ENCODE data around the gene LTBR. TPM values are rescaled to one million over a fixed set of nuclear protein-coding genes. Genes with fewer than 3 reads are reported as not detected.
A peak's percentile ranks its signal among the peaks of the same experiment; 100 is the strongest.

Gene LTBR
- total RNA-seq, 1 experiment from 2014 or later = 3.1 TPM

DNA sequence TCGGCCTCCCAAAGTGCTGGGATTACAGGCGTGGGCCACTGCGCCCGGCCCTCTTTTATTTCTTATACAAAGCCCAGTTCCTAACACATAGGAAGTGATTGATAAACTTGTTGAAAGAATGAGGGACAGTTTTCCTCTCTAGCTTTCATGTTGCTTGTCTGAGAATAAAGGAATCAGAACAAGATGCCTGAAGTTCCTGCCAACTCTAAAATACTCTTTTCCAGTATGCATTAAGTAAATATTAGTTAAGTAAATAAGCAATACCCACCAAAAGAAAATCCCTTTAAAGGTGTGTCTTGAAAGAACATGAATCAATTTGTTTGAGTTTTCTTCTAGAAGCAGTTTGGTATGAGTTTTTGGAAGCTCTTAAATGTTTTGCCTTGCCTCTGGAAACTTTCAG, 36.4 kb downstream of the LTBR start:
- Histone ChIP-seq H3K27ac (ENCODE audit: low read length) (no peak overlapping the region), H3K27me3 (ENCODE audit: control insufficient read depth, insufficient read depth, low read length) (no peaks in the 10 kb centered on the region), H3K4me1 (ENCODE audit: control insufficient read depth, insufficient read depth, low read length) (no peaks in the 10 kb centered on the region), H3K36me3 (ENCODE audit: control insufficient read depth, insufficient read depth, low read length) (no peaks in the 10 kb centered on the region), H3K9me3 (ENCODE audit: control insufficient read depth, insufficient read depth, low read depth, low read length) (no peaks in the 10 kb centered on the region), H3K4me3 (ENCODE audit: low read depth in 2 of 2, low read length in 2 of 2) (no peak overlapping the region)
- POLR2A ChIA-PET = interaction anchor here (0.8 kb wide), 1 partner anchor 84 kb away, joined by 3 read pairs; no protein-coding TSS in a partner anchor
- BruUV-seq (replicated peaks) = no TSS peak
- intact Hi-C loops (cut with micrococcal nuclease; ENCODE audit: unreplicated experiment) = no loop called here
- DNase-seq (ENCODE audit: low read depth, low spot score) (no peak), ATAC-seq (no peak)
- TF ChIP-seq, protein P1, sequence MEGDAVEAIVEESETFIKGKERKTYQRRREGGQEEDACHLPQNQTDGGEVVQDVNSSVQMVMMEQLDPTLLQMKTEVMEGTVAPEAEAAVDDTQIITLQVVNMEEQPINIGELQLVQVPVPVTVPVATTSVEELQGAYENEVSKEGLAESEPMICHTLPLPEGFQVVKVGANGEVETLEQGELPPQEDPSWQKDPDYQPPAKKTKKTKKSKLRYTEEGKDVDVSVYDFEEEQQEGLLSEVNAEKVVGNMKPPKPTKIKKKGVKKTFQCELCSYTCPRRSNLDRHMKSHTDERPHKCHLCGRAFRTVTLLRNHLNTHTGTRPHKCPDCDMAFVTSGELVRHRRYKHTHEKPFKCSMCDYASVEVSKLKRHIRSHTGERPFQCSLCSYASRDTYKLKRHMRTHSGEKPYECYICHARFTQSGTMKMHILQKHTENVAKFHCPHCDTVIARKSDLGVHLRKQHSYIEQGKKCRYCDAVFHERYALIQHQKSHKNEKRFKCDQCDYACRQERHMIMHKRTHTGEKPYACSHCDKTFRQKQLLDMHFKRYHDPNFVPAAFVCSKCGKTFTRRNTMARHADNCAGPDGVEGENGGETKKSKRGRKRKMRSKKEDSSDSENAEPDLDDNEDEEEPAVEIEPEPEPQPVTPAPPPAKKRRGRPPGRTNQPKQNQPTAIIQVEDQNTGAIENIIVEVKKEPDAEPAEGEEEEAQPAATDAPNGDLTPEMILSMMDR (IDR thresholded peaks at IDR 0.05) = no peak
- TF ChIP-seq TCF7L2 (IDR thresholded peaks at IDR 0.05; ENCODE audit: low read depth, low read length) = no peak
- no peak for TF ChIP-seq POLR2AphosphoS5 (IDR thresholded peaks at IDR 0.05; ENCODE audit: low read depth, low read length)
- TF ChIP-seq, protein P2, sequence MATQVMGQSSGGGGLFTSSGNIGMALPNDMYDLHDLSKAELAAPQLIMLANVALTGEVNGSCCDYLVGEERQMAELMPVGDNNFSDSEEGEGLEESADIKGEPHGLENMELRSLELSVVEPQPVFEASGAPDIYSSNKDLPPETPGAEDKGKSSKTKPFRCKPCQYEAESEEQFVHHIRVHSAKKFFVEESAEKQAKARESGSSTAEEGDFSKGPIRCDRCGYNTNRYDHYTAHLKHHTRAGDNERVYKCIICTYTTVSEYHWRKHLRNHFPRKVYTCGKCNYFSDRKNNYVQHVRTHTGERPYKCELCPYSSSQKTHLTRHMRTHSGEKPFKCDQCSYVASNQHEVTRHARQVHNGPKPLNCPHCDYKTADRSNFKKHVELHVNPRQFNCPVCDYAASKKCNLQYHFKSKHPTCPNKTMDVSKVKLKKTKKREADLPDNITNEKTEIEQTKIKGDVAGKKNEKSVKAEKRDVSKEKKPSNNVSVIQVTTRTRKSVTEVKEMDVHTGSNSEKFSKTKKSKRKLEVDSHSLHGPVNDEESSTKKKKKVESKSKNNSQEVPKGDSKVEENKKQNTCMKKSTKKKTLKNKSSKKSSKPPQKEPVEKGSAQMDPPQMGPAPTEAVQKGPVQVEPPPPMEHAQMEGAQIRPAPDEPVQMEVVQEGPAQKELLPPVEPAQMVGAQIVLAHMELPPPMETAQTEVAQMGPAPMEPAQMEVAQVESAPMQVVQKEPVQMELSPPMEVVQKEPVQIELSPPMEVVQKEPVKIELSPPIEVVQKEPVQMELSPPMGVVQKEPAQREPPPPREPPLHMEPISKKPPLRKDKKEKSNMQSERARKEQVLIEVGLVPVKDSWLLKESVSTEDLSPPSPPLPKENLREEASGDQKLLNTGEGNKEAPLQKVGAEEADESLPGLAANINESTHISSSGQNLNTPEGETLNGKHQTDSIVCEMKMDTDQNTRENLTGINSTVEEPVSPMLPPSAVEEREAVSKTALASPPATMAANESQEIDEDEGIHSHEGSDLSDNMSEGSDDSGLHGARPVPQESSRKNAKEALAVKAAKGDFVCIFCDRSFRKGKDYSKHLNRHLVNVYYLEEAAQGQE (IDR thresholded peaks at IDR 0.05; ENCODE audit: insufficient read depth in 1 of 2, low read depth in 2 of 2, low read length in 1 of 2) = no peak
- no peak for TF ChIP-seq SIN3A (IDR thresholded peaks at IDR 0.05; ENCODE audit: borderline replicate concordance, insufficient read depth, low read depth, low read length)
- CTCF ChIA-PET = no interaction called here
- in situ Hi-C loops (cut with HindIII; ENCODE audit: low pct_unique_long_range_greater_than_20kb, low sequenced_read_pairs) = no loop called here

DNA sequence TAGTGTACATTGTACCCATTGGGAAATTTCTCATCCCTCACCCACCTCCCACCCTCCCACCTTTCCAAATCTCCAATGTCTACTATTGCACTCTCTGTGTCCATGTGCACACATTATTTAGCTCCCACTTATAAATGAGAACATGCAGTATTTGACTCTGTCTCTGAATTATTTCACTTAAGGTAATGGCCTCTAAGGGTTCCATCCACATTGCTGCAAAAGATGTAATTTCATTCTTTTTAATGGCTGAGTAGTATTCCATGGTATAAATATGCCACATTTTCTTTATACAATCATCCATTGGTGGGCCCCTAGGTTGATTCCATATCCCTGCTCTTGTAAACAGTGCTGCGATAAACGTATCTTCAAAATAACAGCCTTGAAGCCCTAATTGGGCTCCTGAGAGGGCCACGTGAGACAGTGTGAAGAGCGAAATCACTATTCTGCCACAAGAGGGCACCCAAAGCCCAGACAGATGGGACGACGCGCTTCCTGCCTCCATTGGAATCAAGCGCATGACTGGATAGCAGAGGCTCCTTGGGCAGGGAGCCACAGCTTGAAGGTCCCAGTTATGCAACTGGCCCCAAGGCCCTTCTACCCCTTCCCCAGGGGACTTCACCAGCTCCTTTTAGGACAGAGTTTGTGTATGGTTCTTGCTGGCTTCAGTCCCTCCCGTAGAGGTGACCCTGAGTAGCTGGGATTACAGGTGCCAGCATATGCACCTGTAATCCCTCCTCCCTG, 39.5 kb downstream of the LTBR start:
- in situ Hi-C loops (cut with HindIII; ENCODE audit: low pct_unique_long_range_greater_than_20kb, low sequenced_read_pairs) = no loop called here
- CTCF ChIA-PET = no interaction called here

More for the DNA sequence above, 39.5 kb downstream of the LTBR start:
- no peaks in the 10 kb centered on the region for H3K27me3 ChIP-seq (ENCODE audit: control insufficient read depth, insufficient read depth, low read length)
- H3K27ac ChIP-seq (ENCODE audit: low read length) = no peak overlapping the region
- BruUV-seq (replicated peaks) = no TSS peak
- no peak for TF ChIP-seq SIN3A (IDR thresholded peaks at IDR 0.05; ENCODE audit: borderline replicate concordance, insufficient read depth, low read depth, low read length)
- TF ChIP-seq, protein P1 (IDR thresholded peaks at IDR 0.05) = peak; percentile 83
- H3K4me1 ChIP-seq (ENCODE audit: control insufficient read depth, insufficient read depth, low read length) = no peaks in the 10 kb centered on the region
- DNase-seq (ENCODE audit: low read depth, low spot score) (peak; percentile 56), ATAC-seq (peak; percentile 99)
- H3K9me3 ChIP-seq (ENCODE audit: control insufficient read depth, insufficient read depth, low read depth, low read length) = no peaks in the 10 kb centered on the region
- no peak overlapping the region for H3K4me3 ChIP-seq (ENCODE audit: low read depth in 2 of 2, low read length in 2 of 2)
- intact Hi-C loops (cut with micrococcal nuclease; ENCODE audit: unreplicated experiment) = loop anchor here (1.0 kb wide), 1 partner anchor 42 kb away; no protein-coding TSS in a partner anchor
- no peaks in the 10 kb centered on the region for H3K36me3 ChIP-seq (ENCODE audit: control insufficient read depth, insufficient read depth, low read length)
- POLR2A ChIA-PET = no interaction called here
